Prostate gland (tissue), 2 donors: ENCODE measurements around the gene MICALL1.

ENCODE experiments used
- POLR2AphosphoS5 ChIP-seq: sonication (generic); formaldehyde crosslinking; IDR thresholded peaks from one replicate; pipeline ENCODE4 v1.6.1; 2017; ENCODE audit warnings: antibody characterized with exemption
- TF ChIP-seq, protein P1 (sequence below), 4 experiments: fragments of 200-600 bp in 2 of 4; fragments of 450-650 bp in 2 of 4; sonication (generic) in 2 of 4; IDR thresholded peaks; 1 replicate in 3 of 4; 2 replicates in 1 of 4; pipeline ENCODE4 v1.5.1; 2016 to 2019; ENCODE audit warnings: antibody characterized with exemption in 4 of 4, mild to moderate bottlenecking in 2 of 4, moderate library complexity in 2 of 4

- TF ChIP-seq, protein P1, sequence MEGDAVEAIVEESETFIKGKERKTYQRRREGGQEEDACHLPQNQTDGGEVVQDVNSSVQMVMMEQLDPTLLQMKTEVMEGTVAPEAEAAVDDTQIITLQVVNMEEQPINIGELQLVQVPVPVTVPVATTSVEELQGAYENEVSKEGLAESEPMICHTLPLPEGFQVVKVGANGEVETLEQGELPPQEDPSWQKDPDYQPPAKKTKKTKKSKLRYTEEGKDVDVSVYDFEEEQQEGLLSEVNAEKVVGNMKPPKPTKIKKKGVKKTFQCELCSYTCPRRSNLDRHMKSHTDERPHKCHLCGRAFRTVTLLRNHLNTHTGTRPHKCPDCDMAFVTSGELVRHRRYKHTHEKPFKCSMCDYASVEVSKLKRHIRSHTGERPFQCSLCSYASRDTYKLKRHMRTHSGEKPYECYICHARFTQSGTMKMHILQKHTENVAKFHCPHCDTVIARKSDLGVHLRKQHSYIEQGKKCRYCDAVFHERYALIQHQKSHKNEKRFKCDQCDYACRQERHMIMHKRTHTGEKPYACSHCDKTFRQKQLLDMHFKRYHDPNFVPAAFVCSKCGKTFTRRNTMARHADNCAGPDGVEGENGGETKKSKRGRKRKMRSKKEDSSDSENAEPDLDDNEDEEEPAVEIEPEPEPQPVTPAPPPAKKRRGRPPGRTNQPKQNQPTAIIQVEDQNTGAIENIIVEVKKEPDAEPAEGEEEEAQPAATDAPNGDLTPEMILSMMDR (IDR thresholded peaks at IDR 0.05) = no peak
- TF ChIP-seq POLR2AphosphoS5 = no peak
Measured at GRCh38 chr22:37884420-37884819, 21.7 kb upstream of the MICALL1 start.
